ENCODE results near the gene ANKRD55. TPM values are rescaled to one million over a fixed set of nuclear protein-coding genes. Genes with fewer than 3 reads are reported as not detected.
"Not testable (repeated sequence)": the region's sequence is repeated elsewhere in the genome, so short reads cannot be mapped to it uniquely, and the experiment has no call there.

The ANKRD55 gene
- total RNA-seq, 1 donor from 2014 or later = 1.4 TPM

GRCh38 chr5:56143373-56143714 is 89.8 kb downstream of the ANKRD55 start:
- no peaks in the 10 kb centered on the region for H3K27me3 Mint-ChIP-seq (ENCODE audit: low read depth)
- H3K27ac Mint-ChIP-seq = no peak overlapping the region
- intact Hi-C loops (cut with micrococcal nuclease) = no loop called here
- H3K9me3 Mint-ChIP-seq = no peaks in the 10 kb centered on the region
- no peak overlapping the region for H3K4me3 Mint-ChIP-seq (ENCODE audit: low read depth)
- peaks cover 45% of the 10 kb centered on the region for H3K4me1 Mint-ChIP-seq (ENCODE audit: low read depth)
- no peak for DNase-seq (ENCODE audit: low spot score)
- H3K36me3 Mint-ChIP-seq (ENCODE audit: low read depth) = peaks cover 28% of the 10 kb centered on the region

GRCh38 chr5:56142614-56143372 is 90.3 kb downstream of the ANKRD55 start:
- H3K36me3 Mint-ChIP-seq (ENCODE audit: low read depth) = peaks cover 28% of the 10 kb centered on the region
- no peak overlapping the region for H3K27ac Mint-ChIP-seq
- H3K4me3 Mint-ChIP-seq (ENCODE audit: low read depth) = no peak overlapping the region
- H3K4me1 Mint-ChIP-seq (ENCODE audit: low read depth) = peaks cover 40% of the 10 kb centered on the region
- H3K9me3 Mint-ChIP-seq = no peaks in the 10 kb centered on the region
- DNase-seq (ENCODE audit: low spot score) = no peak
- H3K27me3 Mint-ChIP-seq (ENCODE audit: low read depth) = no peaks in the 10 kb centered on the region
- intact Hi-C loops (cut with micrococcal nuclease) = no loop called here

GRCh38 chr5:56142233-56142613 is 90.9 kb downstream of the ANKRD55 start:
- no peak for DNase-seq (ENCODE audit: low spot score)
- Mint-ChIP-seq H3K27me3 (ENCODE audit: low read depth) (no peaks in the 10 kb centered on the region), H3K9me3 (no peaks in the 10 kb centered on the region), H3K27ac (no peak overlapping the region), H3K36me3 (ENCODE audit: low read depth) (peaks cover 29% of the 10 kb centered on the region), H3K4me1 (ENCODE audit: low read depth) (peaks cover 40% of the 10 kb centered on the region), H3K4me3 (ENCODE audit: low read depth) (no peak overlapping the region)
- intact Hi-C loops (cut with micrococcal nuclease) = no loop called here

GRCh38 chr5:56140073-56140472 is 93.1 kb downstream of the ANKRD55 start:
- H3K9me3 Mint-ChIP-seq = no peaks in the 10 kb centered on the region
- peaks cover 26% of the 10 kb centered on the region for H3K36me3 Mint-ChIP-seq (ENCODE audit: low read depth)
- no peak for DNase-seq (ENCODE audit: low spot score)
- H3K4me1 Mint-ChIP-seq (ENCODE audit: low read depth) = peaks cover 30% of the 10 kb centered on the region
- no peak overlapping the region for H3K4me3 Mint-ChIP-seq (ENCODE audit: low read depth)
- no peak overlapping the region for H3K27ac Mint-ChIP-seq
- no peaks in the 10 kb centered on the region for H3K27me3 Mint-ChIP-seq (ENCODE audit: low read depth)
- intact Hi-C loops (cut with micrococcal nuclease) = no loop called here

GRCh38 chr5:56130664-56131063 is 102.5 kb downstream of the ANKRD55 start:
- Mint-ChIP-seq H3K9me3 (peaks cover 11% of the 10 kb centered on the region), H3K27ac (no peak overlapping the region), H3K27me3 (ENCODE audit: low read depth) (no peaks in the 10 kb centered on the region), H3K4me3 (ENCODE audit: low read depth) (no peak overlapping the region), H3K36me3 (ENCODE audit: low read depth) (peaks cover 22% of the 10 kb centered on the region), H3K4me1 (ENCODE audit: low read depth) (peaks cover 33% of the 10 kb centered on the region)
- intact Hi-C loops (cut with micrococcal nuclease) = no loop called here
- DNase-seq (ENCODE audit: low spot score) = no peak

GRCh38 chr5:56129288-56129687 is 103.8 kb downstream of the ANKRD55 start:
- DNase-seq (ENCODE audit: low spot score) = no peak
- Mint-ChIP-seq H3K27me3 (ENCODE audit: low read depth) (no peaks in the 10 kb centered on the region), H3K36me3 (ENCODE audit: low read depth) (peaks cover 22% of the 10 kb centered on the region), H3K4me1 (ENCODE audit: low read depth) (peaks cover 33% of the 10 kb centered on the region), H3K4me3 (ENCODE audit: low read depth) (no peak overlapping the region), H3K27ac (no peak overlapping the region), H3K9me3 (peaks cover 11% of the 10 kb centered on the region)
- intact Hi-C loops (cut with micrococcal nuclease) = no loop called here

GRCh38 chr5:56128113-56128512 is 105.0 kb downstream of the ANKRD55 start:
- H3K9me3 Mint-ChIP-seq = peaks cover 11% of the 10 kb centered on the region
- no peak for DNase-seq (ENCODE audit: low spot score)
- no peak overlapping the region for H3K4me3 Mint-ChIP-seq (ENCODE audit: low read depth)
- H3K27ac Mint-ChIP-seq = peak overlapping the region; percentile 17
- H3K36me3 Mint-ChIP-seq (ENCODE audit: low read depth) = peaks cover 22% of the 10 kb centered on the region
- peaks cover 37% of the 10 kb centered on the region for H3K4me1 Mint-ChIP-seq (ENCODE audit: low read depth)
- H3K27me3 Mint-ChIP-seq (ENCODE audit: low read depth) = no peaks in the 10 kb centered on the region
- intact Hi-C loops (cut with micrococcal nuclease) = no loop called here

- H3K9me3 Mint-ChIP-seq = peaks cover 11% of the 10 kb centered on the region
- intact Hi-C loops (cut with micrococcal nuclease) = no loop called here
- peaks cover 25% of the 10 kb centered on the region for H3K36me3 Mint-ChIP-seq (ENCODE audit: low read depth)
- H3K4me3 Mint-ChIP-seq (ENCODE audit: low read depth) = peak overlapping the region; percentile 34
- H3K27me3 Mint-ChIP-seq (ENCODE audit: low read depth) = no peaks in the 10 kb centered on the region
- no peak for DNase-seq (ENCODE audit: low spot score)
- peaks cover 39% of the 10 kb centered on the region for H3K4me1 Mint-ChIP-seq (ENCODE audit: low read depth)
- H3K27ac Mint-ChIP-seq = peak overlapping the region; percentile 65
Measured at GRCh38 chr5:56126487-56127179, 106.5 kb downstream of the ANKRD55 start.

GRCh38 chr5:56123531-56124243 is 109.4 kb downstream of the ANKRD55 start:
- Mint-ChIP-seq H3K4me3 (ENCODE audit: low read depth) (no peak overlapping the region), H3K27ac (no peak overlapping the region), H3K9me3 (no peaks in the 10 kb centered on the region), H3K27me3 (ENCODE audit: low read depth) (no peaks in the 10 kb centered on the region), H3K4me1 (ENCODE audit: low read depth) (peaks cover 31% of the 10 kb centered on the region), H3K36me3 (ENCODE audit: low read depth) (peaks cover 9% of the 10 kb centered on the region)
- DNase-seq (ENCODE audit: low spot score) = no peak
- intact Hi-C loops (cut with micrococcal nuclease) = no loop called here

- intact Hi-C loops (cut with micrococcal nuclease); H3K9me3 Mint-ChIP-seq; H3K36me3 Mint-ChIP-seq (ENCODE audit: low read depth); DNase-seq (ENCODE audit: low spot score); H3K27ac Mint-ChIP-seq; H3K27me3 Mint-ChIP-seq (ENCODE audit: low read depth); H3K4me3 Mint-ChIP-seq (ENCODE audit: low read depth): not testable (repeated sequence)
- peaks cover 20% of the 10 kb centered on the region for H3K4me1 Mint-ChIP-seq (ENCODE audit: low read depth)
Measured at GRCh38 chr5:56122360-56122985, 110.7 kb downstream of the ANKRD55 start.

- no peak overlapping the region for H3K4me3 Mint-ChIP-seq (ENCODE audit: low read depth)
- H3K27ac Mint-ChIP-seq = no peak overlapping the region
Measured at GRCh38 chr5:56119050-56119449, 114.1 kb downstream of the ANKRD55 start.

GRCh38 chr5:56116599-56117141 is 116.5 kb downstream of the ANKRD55 start:
- DNase-seq (ENCODE audit: low spot score) = no peak
- Mint-ChIP-seq H3K36me3 (ENCODE audit: low read depth) (peaks cover 19% of the 10 kb centered on the region), H3K4me1 (ENCODE audit: low read depth) (peaks cover 11% of the 10 kb centered on the region), H3K4me3 (ENCODE audit: low read depth) (peak overlapping the region; percentile 54), H3K27ac (no peak overlapping the region), H3K9me3 (no peaks in the 10 kb centered on the region), H3K27me3 (ENCODE audit: low read depth) (no peaks in the 10 kb centered on the region)
- intact Hi-C loops (cut with micrococcal nuclease) = no loop called here

More at GRCh38 chr5:56119050-56119449, 114.1 kb downstream of the ANKRD55 start:
- no peak for DNase-seq (ENCODE audit: low spot score)
- intact Hi-C loops (cut with micrococcal nuclease) = no loop called here
- Mint-ChIP-seq H3K4me1 (ENCODE audit: low read depth) (peaks cover 12% of the 10 kb centered on the region), H3K9me3 (no peaks in the 10 kb centered on the region), H3K36me3 (ENCODE audit: low read depth) (peaks cover 6% of the 10 kb centered on the region), H3K27me3 (ENCODE audit: low read depth) (no peaks in the 10 kb centered on the region)
